Spinal cord (tissue), 10 donors: ENCODE data around the gene OR6C68. TPM values are rescaled to one million over a fixed set of nuclear protein-coding genes. Genes with fewer than 3 reads are reported as not detected.
"Not testable (repeated sequence)": the region's sequence is repeated elsewhere in the genome, so short reads cannot be mapped to it uniquely, and the experiment has no call there.

Experiments used
- DNase-seq, 6 donors: peaks; one replicate each; pipeline versions ENCODE4 v3.0.0 to v3.0.0-alpha.2; 2013 to 2015; ENCODE audit warnings: low spot score in 6 of 6, low read depth in 4 of 6
- H3K27ac ChIP-seq: one replicate; pipeline ENCODE4 v1.5.1; 2013; ENCODE audit warnings: low read depth, low read length, control low read depth
- H3K27me3 ChIP-seq: one replicate; pipeline ENCODE4 v1.6.1; 2013; ENCODE audit warnings: low read length; ENCODE audit not compliant: control insufficient read depth, insufficient read depth
- H3K36me3 ChIP-seq: one replicate; pipeline ENCODE4 v1.6.1; 2013; ENCODE audit warnings: low read length; ENCODE audit not compliant: control insufficient read depth, insufficient read depth
- H3K4me1 ChIP-seq: one replicate; pipeline ENCODE4 v1.6.1; 2013; ENCODE audit warnings: low read length; ENCODE audit not compliant: control insufficient read depth, insufficient read depth
- H3K4me3 ChIP-seq: one replicate; pipeline ENCODE4 v1.5.1; 2013; ENCODE audit warnings: low read depth, low read length, control low read depth
- H3K9me3 ChIP-seq: one replicate; pipeline ENCODE4 v1.6.1; 2013; ENCODE audit warnings: low read length; ENCODE audit not compliant: control insufficient read depth, insufficient read depth
- whole genome bisulfite sequencing: methylation state at CpG from one replicate; pipeline ENCODE4 v1.1.5; 2013; ENCODE audit warnings: missing lambda C conversion rate; ENCODE audit not compliant: insufficient coverage; 5-methylcytosine and 5-hydroxymethylcytosine counted together
- long read RNA-seq, 4 donors: transcript quantifications; one replicate each; lab custom pipeline, GENCODE V29; 2026
- polyA plus RNA-seq, 2 donors: library from polyadenylated mRNA; unstranded; fragments of 120-200 nt; gene quantifications; one replicate each; pipeline ENCODE4 v1.2.1, GENCODE V29; 2013; ENCODE audit not compliant: insufficient read length in 2 of 2
- total RNA-seq, 2 donors: library from RNA; depleted of rRNA in 1 of 2; stranded (reverse); fragments of 120-200 nt in 1 of 2; fragments of >200 nt in 1 of 2; gene quantifications; one replicate each; pipeline versions ENCODE4 v1.2.3 to v1.2.4, GENCODE V29; 2013 to 2014
- donor health status: healthy.

Gene OR6C68
- total RNA-seq (not detected), polyA plus RNA-seq (not detected)
- long read RNA-seq, donor 1, result 0 reads
- long read RNA-seq, donor 2, result 0 reads
- long read RNA-seq, donor 3, result 0 reads
- long read RNA-seq, donor 4, result 0 reads

GRCh38 chr12:55492078-55492477 is at the start of gene OR6C68:
OR6C68 (plus strand) TSS chr12:55492378; CDS start chr12:55492378, 0 bp downstream.
- DNase-seq, result no peak
- Histone ChIP-seq H3K27me3 (no peaks in the 10 kb centered on the region), H3K36me3 (no peaks in the 10 kb centered on the region), H3K4me3 (no peak within 1 kb of the TSS), H3K27ac (no peak within 1 kb of the TSS), H3K4me1 (no peaks in the 10 kb centered on the region), H3K9me3 (no peaks in the 10 kb centered on the region)
- no CpG with 5 or more reads among the region's 2 CpGs for WGBS

GRCh38 chr12:55443776-55444175 is 48.4 kb upstream of the OR6C68 start, which contains the start of gene OR6C2:
OR6C2 (plus strand) TSS chr12:55444076; CDS start chr12:55452214, 8,138 bp downstream.
- H3K36me3 ChIP-seq, result no peaks in the 10 kb centered on the region
- H3K4me3 ChIP-seq, result no peak within 1 kb of the TSS
- H3K4me1 ChIP-seq, result no peaks in the 10 kb centered on the region
- H3K9me3 ChIP-seq, result no peaks in the 10 kb centered on the region
- H3K27me3 ChIP-seq, result no peaks in the 10 kb centered on the region
- WGBS, result no CpG with 5 or more reads among the region's 2 CpGs
- no peak for DNase-seq
- no peak within 1 kb of the TSS for H3K27ac ChIP-seq

- H3K4me1 ChIP-seq, result no peaks in the 10 kb centered on the region
- no CpG with 5 or more reads among the region's 1 CpG for WGBS
- H3K4me3 ChIP-seq, result no peak overlapping the region
- DNase-seq, result peak in 1 of 6 donors; percentile 42
- no peak overlapping the region for H3K27ac ChIP-seq
- H3K27me3 ChIP-seq, result no peaks in the 10 kb centered on the region
- H3K9me3 ChIP-seq, result no peaks in the 10 kb centered on the region
- no peaks in the 10 kb centered on the region for H3K36me3 ChIP-seq
Measured at GRCh38 chr12:55445357-55445756, 46.8 kb upstream of the OR6C68 start.

GRCh38 chr12:55446326-55446725 is 45.9 kb upstream of the OR6C68 start:
- no peaks in the 10 kb centered on the region for H3K4me1 ChIP-seq
- no peak overlapping the region for H3K4me3 ChIP-seq
- DNase-seq, result peak in 2 of 6 donors; percentile 8 to 20
- H3K9me3 ChIP-seq, result no peaks in the 10 kb centered on the region
- 98% methylated on average over 5 of the region's 5 CpGs for WGBS
- no peaks in the 10 kb centered on the region for H3K27me3 ChIP-seq
- H3K36me3 ChIP-seq, result no peaks in the 10 kb centered on the region
- no peak overlapping the region for H3K27ac ChIP-seq

GRCh38 chr12:55448825-55449224 is 43.4 kb upstream of the OR6C68 start:
- no peaks in the 10 kb centered on the region for H3K9me3 ChIP-seq
- H3K4me3 ChIP-seq, result no peak overlapping the region
- H3K36me3 ChIP-seq, result no peaks in the 10 kb centered on the region
- DNase-seq, result no peak
- no peak overlapping the region for H3K27ac ChIP-seq
- no peaks in the 10 kb centered on the region for H3K27me3 ChIP-seq
- H3K4me1 ChIP-seq, result no peaks in the 10 kb centered on the region

GRCh38 chr12:55464926-55465325 is 27.3 kb upstream of the OR6C68 start:
- H3K9me3 ChIP-seq, H3K27me3 ChIP-seq, H3K4me3 ChIP-seq, H3K27ac ChIP-seq, H3K36me3 ChIP-seq, DNase-seq, H3K4me1 ChIP-seq: not testable (repeated sequence)
- 100% methylated on average over 1 of the region's 1 CpG for WGBS

GRCh38 chr12:55467836-55468235 is 24.3 kb upstream of the OR6C68 start:
- Histone ChIP-seq H3K36me3 (no peaks in the 10 kb centered on the region), H3K4me1 (no peaks in the 10 kb centered on the region), H3K4me3 (no peak overlapping the region), H3K9me3 (no peaks in the 10 kb centered on the region), H3K27me3 (no peaks in the 10 kb centered on the region), H3K27ac (no peak overlapping the region)
- no CpG with 5 or more reads among the region's 2 CpGs for WGBS
- DNase-seq, result no peak

GRCh38 chr12:55469291-55469690 is 22.9 kb upstream of the OR6C68 start:
- no CpG with 5 or more reads among the region's 2 CpGs for WGBS

GRCh38 chr12:55470088-55470829 is 21.9 kb upstream of the OR6C68 start, which contains the start of gene OR6C70:
OR6C70 (minus strand) TSS chr12:55470138; CDS start chr12:55470138, 0 bp downstream.
- no peaks in the 10 kb centered on the region for H3K4me1 ChIP-seq
- no peak for DNase-seq
- no CpG with 5 or more reads among the region's 3 CpGs for WGBS

More at GRCh38 chr12:55469291-55469690, 22.9 kb upstream of the OR6C68 start:
- Histone ChIP-seq H3K4me1 (no peaks in the 10 kb centered on the region), H3K9me3 (no peaks in the 10 kb centered on the region), H3K27ac (no peak overlapping the region), H3K4me3 (no peak overlapping the region), H3K36me3 (no peaks in the 10 kb centered on the region), H3K27me3 (no peaks in the 10 kb centered on the region)
- DNase-seq, result no peak

GRCh38 chr12:55472264-55472663 is 19.9 kb upstream of the OR6C68 start:
- WGBS, result no CpG with 5 or more reads among the region's 1 CpG
- no peak for DNase-seq
- Histone ChIP-seq H3K4me1 (no peaks in the 10 kb centered on the region), H3K9me3 (no peaks in the 10 kb centered on the region), H3K4me3 (no peak overlapping the region), H3K36me3 (no peaks in the 10 kb centered on the region), H3K27me3 (no peaks in the 10 kb centered on the region), H3K27ac (no peak overlapping the region)

More at GRCh38 chr12:55470088-55470829, 21.9 kb upstream of the OR6C68 start, which contains the start of gene OR6C70:
- no peak within 1 kb of the TSS for H3K4me3 ChIP-seq
- no peak within 1 kb of the TSS for H3K27ac ChIP-seq
- no peaks in the 10 kb centered on the region for H3K9me3 ChIP-seq
- no peaks in the 10 kb centered on the region for H3K27me3 ChIP-seq
- H3K36me3 ChIP-seq, result no peaks in the 10 kb centered on the region
